Kidney epithelial cell (primary cell): Measurements from ENCODE around the gene NRG3. TPM values are rescaled to one million over a fixed set of nuclear protein-coding genes. Genes with fewer than 3 reads are reported as not detected.

ENCODE experiments used
- DNase-seq: peaks from one replicate; pipeline ENCODE4 v3.0.0-alpha.2; 2010; ENCODE audit warnings: low read depth
- H3K27me3 ChIP-seq: 2 replicates; pipeline ENCODE4 v1.6.0; 2011; ENCODE audit warnings: low read length; ENCODE audit not compliant: control insufficient read depth, insufficient read depth
- H3K36me3 ChIP-seq: 2 replicates; pipeline ENCODE4 v1.5.1; 2011; ENCODE audit warnings: low read length; ENCODE audit not compliant: control insufficient read depth, insufficient read depth
- H3K4me3 ChIP-seq: 2 replicates; pipeline ENCODE4 v1.5.1; 2011; ENCODE audit warnings: low read depth, mild to moderate bottlenecking, control low read depth, low read length
- CTCF ChIP-seq: IDR thresholded peaks from 2 replicates; pipeline ENCODE4 v1.5.1; 2011; ENCODE audit warnings: mild to moderate bottlenecking, moderate library complexity, low read length, control low read depth, inconsistent platforms; ENCODE audit not compliant: insufficient read depth, poor library complexity, severe bottlenecking
- total RNA-seq: library from RNA; depleted of rRNA; stranded (reverse); fragments of >200 nt; gene quantifications from 2 replicates; pipeline ENCODE4 v1.2.3, GENCODE V29; 2015

NRG3 gene
- total RNA-seq, 1 donor from 2014 or later = 10.2 TPM

- H3K27me3 ChIP-seq = no peaks in the 10 kb centered on the region
- no peak overlapping the region for H3K4me3 ChIP-seq
- no peak for DNase-seq
- H3K36me3 ChIP-seq = no peaks in the 10 kb centered on the region
- no peak for TF ChIP-seq CTCF
Observed at GRCh38 chr10:82284180-82284579, 409.2 kb downstream of the NRG3 start.

DNA sequence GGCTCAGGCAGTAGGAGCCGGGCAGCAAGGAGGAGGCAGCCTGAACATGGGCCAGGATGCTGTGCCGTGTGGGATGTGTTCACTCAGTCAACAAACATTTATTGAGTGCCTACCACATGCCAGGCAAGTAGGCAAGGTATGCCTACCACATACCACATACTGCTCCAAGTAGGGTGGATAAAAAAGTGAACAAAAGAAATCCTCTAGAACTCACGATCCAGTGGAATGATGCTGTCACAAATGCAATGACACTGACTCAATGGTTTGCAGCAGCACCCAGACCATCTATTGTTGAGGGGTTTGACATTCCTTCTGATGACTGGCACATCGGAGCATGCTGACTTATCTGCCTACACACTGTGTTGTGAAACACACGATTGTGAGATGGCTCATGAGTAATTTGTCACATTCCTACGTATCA lies 413.5 kb downstream of the NRG3 start:
- H3K4me3 ChIP-seq = no peak overlapping the region
- no peaks in the 10 kb centered on the region for H3K27me3 ChIP-seq
- DNase-seq = no peak
- no peak for TF ChIP-seq CTCF
- H3K36me3 ChIP-seq = no peaks in the 10 kb centered on the region

- DNase-seq = no peak
- Histone ChIP-seq H3K36me3 (no peaks in the 10 kb centered on the region), H3K4me3 (no peak overlapping the region), H3K27me3 (no peaks in the 10 kb centered on the region)
- TF ChIP-seq CTCF = no peak
Observed at GRCh38 chr10:82289945-82290344, 415.0 kb downstream of the NRG3 start.

DNA sequence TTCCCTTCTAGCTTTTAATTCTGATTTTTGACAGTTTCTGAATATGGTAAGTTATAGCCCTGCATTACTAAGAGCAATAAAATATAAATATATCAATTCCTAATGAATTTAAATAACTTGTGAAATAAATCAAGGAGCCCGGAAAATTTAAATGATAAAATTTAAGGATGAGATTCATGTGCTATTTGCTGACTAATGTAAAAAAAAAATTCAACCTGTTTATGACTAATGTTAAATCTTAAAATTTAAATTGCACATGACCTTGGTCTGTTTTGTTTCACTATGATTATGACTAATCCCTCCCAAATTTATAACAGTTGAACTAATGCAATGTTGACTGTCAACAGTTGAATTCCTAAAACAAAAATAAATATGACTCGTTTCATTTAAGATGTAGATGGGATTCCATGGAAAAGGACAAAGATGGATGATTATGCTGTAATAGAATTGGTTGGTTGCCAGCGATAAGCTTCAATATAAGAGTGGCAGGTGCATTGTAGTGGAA lies 419.9 kb downstream of the NRG3 start:
- H3K36me3 ChIP-seq = no peaks in the 10 kb centered on the region

DNA sequence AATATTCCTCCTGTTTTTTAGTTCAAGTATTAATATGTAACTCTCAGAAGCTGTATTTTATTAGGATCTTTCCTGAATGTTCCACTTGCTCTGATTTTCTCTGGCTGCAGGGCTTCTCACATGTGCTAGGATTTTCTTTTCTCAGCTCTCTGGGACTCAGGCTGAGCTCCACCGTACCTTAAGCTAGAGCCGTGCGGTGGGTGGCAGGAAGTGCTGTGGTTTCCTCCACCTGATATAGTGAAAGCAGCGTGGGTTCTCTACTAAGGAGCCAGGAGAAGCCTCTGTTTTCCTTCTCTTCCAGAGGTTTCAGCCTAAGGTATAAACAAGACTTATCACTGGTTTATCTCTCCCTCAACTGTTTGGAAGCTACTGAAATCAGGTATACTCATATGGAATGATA lies 433.6 kb downstream of the NRG3 start:
- no peaks in the 10 kb centered on the region for H3K36me3 ChIP-seq
- TF ChIP-seq CTCF = no peak
- no peak overlapping the region for H3K4me3 ChIP-seq
- no peaks in the 10 kb centered on the region for H3K27me3 ChIP-seq
- DNase-seq = no peak

More for the DNA sequence above, 419.9 kb downstream of the NRG3 start:
- H3K27me3 ChIP-seq = no peaks in the 10 kb centered on the region
- no peak for DNase-seq
- no peak for TF ChIP-seq CTCF
- no peak overlapping the region for H3K4me3 ChIP-seq

GRCh38 chr10:82310839-82311238 lies 435.8 kb downstream of the NRG3 start:
- no peaks in the 10 kb centered on the region for H3K27me3 ChIP-seq
- H3K36me3 ChIP-seq = no peaks in the 10 kb centered on the region
- TF ChIP-seq CTCF = no peak
- DNase-seq = no peak
- no peak overlapping the region for H3K4me3 ChIP-seq
